OCI-LY3 (cell line): ENCODE data around the gene XPNPEP3.

ENCODE experiments used
- EZH2phosphoT487 ChIP-seq: fragments of 200-600 bp; shearing (Covaris generic); IDR thresholded peaks from 2 replicates; pipeline ENCODE4 v1.6.1; 2018; ENCODE audit warnings: antibody characterized with exemption, mixed run types, low read depth
- TF ChIP-seq, protein P1 (sequence below): fragments of 200-600, 300-600 bp; sonication (generic); IDR thresholded peaks from 2 replicates; pipeline ENCODE4 v1.5.1; 2014; ENCODE audit warnings: antibody characterized with exemption, low read length, low read depth

DNA sequence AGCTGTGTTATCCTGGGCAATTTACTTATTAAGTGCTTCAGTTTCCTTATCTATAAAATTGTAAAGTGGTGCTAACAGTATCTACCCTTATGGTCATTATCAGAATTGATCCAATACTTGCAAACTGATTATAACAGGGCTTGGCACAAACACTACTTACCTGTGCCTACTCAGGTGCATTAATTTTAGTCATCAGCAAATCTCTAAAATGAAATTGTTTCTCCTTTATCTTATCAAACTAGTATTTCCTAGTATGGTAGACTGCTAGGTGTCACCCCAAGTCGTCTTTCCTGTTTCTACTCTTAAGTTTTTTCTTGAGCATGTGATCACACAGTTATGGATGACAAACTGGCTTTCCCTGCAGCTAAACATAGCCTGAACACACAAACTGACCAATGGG lies 33.5 kb upstream of the XPNPEP3 start:
- TF ChIP-seq, protein P1, sequence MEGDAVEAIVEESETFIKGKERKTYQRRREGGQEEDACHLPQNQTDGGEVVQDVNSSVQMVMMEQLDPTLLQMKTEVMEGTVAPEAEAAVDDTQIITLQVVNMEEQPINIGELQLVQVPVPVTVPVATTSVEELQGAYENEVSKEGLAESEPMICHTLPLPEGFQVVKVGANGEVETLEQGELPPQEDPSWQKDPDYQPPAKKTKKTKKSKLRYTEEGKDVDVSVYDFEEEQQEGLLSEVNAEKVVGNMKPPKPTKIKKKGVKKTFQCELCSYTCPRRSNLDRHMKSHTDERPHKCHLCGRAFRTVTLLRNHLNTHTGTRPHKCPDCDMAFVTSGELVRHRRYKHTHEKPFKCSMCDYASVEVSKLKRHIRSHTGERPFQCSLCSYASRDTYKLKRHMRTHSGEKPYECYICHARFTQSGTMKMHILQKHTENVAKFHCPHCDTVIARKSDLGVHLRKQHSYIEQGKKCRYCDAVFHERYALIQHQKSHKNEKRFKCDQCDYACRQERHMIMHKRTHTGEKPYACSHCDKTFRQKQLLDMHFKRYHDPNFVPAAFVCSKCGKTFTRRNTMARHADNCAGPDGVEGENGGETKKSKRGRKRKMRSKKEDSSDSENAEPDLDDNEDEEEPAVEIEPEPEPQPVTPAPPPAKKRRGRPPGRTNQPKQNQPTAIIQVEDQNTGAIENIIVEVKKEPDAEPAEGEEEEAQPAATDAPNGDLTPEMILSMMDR: no peak
- no peak for TF ChIP-seq EZH2phosphoT487
